Measurements from ENCODE around the gene DOK6. TPM values are rescaled to one million over a fixed set of nuclear protein-coding genes. Genes with fewer than 3 reads are reported as not detected.

Gene DOK6
- total and polyA plus RNA-seq, 8 donors = 0.15 to 1.3 (median 0.33) TPM

DNA sequence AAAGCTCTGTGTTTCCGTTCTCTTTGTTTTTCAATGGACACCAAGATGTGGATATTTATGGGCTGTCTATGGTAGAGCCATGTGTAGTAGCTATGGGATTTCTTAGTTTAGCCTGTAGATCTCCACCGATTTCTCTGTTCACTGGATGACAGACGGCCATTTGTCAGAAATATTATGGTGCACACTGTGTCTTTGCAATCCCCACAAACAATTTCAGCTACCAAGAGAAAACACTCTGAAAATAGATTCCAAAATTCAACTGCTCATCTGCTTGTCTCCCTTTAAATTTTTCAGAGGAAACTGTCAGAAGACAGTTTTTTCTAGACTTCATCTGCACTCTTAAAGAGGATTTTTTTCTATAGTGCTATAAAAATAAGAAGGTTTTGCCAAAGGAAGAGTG lies 380.2 kb downstream of the DOK6 start:
- DNase-seq (no peak), ATAC-seq (no peak), FAIRE-seq (no peak)
- Histone ChIP-seq H3K9me3 (no peaks in the 10 kb centered on the region), H3K27ac (no peak overlapping the region), H3K4me1 (no peaks in the 10 kb centered on the region), H3K36me3 (no peaks in the 10 kb centered on the region), H3K4me3 (no peak overlapping the region), H3K27me3 (no peaks in the 10 kb centered on the region)
- intact Hi-C loops (cut with DNase I) = no loop called here
- TF ChIP-seq, protein P1, sequence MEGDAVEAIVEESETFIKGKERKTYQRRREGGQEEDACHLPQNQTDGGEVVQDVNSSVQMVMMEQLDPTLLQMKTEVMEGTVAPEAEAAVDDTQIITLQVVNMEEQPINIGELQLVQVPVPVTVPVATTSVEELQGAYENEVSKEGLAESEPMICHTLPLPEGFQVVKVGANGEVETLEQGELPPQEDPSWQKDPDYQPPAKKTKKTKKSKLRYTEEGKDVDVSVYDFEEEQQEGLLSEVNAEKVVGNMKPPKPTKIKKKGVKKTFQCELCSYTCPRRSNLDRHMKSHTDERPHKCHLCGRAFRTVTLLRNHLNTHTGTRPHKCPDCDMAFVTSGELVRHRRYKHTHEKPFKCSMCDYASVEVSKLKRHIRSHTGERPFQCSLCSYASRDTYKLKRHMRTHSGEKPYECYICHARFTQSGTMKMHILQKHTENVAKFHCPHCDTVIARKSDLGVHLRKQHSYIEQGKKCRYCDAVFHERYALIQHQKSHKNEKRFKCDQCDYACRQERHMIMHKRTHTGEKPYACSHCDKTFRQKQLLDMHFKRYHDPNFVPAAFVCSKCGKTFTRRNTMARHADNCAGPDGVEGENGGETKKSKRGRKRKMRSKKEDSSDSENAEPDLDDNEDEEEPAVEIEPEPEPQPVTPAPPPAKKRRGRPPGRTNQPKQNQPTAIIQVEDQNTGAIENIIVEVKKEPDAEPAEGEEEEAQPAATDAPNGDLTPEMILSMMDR (IDR thresholded peaks at IDR 0.05) = no peak
- 77 to 90% methylated on average over 3 of the region's 3 CpGs for WGBS, 2 donors

DNA sequence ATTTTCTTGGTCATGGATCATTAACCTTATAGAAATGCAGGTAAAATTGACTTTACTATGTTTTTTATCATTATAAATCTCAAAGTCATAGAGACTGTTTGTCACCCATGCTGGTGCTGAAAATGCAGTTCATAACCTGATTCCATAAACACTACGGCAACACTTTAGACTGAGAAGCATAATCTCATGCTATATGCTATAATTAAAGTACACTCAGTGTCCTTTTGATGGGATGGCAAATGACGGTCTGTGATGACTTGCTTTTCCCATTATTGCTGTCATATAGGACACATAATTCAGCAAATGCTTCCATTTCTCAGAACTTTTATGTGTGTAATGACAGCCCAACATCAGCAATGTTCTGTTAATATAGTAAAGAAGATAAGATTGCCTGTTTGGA lies 384.1 kb downstream of the DOK6 start:
- TF ChIP-seq, protein P1 (IDR thresholded peaks at IDR 0.05) = no peak
- FAIRE-seq (no peak), DNase-seq (no peak), ATAC-seq (no peak)
- intact Hi-C loops (cut with DNase I) = no loop called here
- no peaks in the 10 kb centered on the region for H3K36me3 ChIP-seq
- H3K4me3 ChIP-seq = no peak overlapping the region
- WGBS, 2 donors = 89 to 92% methylated on average over 2 of the region's 2 CpGs
- H3K27ac ChIP-seq = no peak overlapping the region
- no peaks in the 10 kb centered on the region for H3K4me1 ChIP-seq
- H3K9me3 ChIP-seq = peaks cover 0 to 3% (median 0%) of the 10 kb centered on the region in 4 donors
- no peaks in the 10 kb centered on the region for H3K27me3 ChIP-seq

DNA sequence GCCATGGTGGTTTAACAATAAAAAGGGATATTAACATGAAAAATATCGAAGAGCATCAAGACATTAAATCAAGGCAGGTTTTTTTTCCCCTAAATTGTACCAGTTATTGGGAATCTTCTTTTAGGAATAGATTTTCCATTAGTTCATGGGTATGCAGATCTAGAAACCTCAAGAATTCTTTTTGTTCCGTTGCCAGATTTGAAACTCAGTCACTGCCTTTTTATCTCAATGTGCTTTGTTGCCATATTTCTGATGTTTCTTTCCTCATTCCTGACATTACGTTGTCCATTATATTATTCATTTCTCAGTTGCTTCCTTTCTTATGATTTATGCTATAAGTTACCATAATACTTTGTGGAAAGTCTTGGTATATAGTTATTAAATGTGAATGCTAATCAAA lies 384.8 kb downstream of the DOK6 start:
- Histone ChIP-seq H3K36me3 (no peaks in the 10 kb centered on the region), H3K27ac (no peak overlapping the region), H3K9me3 (peaks cover 0 to 3% (median 0%) of the 10 kb centered on the region in 4 donors), H3K4me1 (no peaks in the 10 kb centered on the region), H3K27me3 (no peaks in the 10 kb centered on the region), H3K4me3 (no peak overlapping the region)
- TF ChIP-seq, protein P1 (IDR thresholded peaks at IDR 0.05) = no peak
- intact Hi-C loops (cut with DNase I) = no loop called here
- no peak for FAIRE-seq
- 80 to 91% methylated on average over 3 of the region's 3 CpGs for WGBS, 2 donors
- ATAC-seq = no peak
- DNase-seq = no peak

DNA sequence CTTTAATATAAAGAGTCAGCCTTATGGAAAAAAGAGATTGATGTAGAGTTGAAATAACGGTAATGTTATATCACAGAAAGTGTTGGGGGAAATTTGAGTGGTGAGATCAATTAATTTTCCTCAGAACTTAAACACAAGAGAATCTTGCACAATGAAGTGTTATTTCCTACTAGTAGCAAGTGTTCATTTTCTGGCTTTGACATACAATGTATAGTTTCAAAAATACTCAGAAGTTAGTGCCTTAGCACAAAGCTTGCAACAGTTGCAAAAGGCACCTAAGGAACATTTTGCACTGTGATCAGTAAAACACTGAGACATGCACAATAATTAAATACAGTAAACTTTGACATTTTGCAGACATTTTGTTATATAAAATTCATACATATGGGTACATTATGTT lies 385.7 kb downstream of the DOK6 start:
- no peak overlapping the region for H3K4me3 ChIP-seq
- ATAC-seq (no peak), DNase-seq (no peak), FAIRE-seq (no peak)
- H3K27me3 ChIP-seq = no peaks in the 10 kb centered on the region
- H3K4me1 ChIP-seq = no peaks in the 10 kb centered on the region
- intact Hi-C loops (cut with DNase I) = no loop called here
- WGBS, 2 donors = 86 to 91% methylated on average over 1 of the region's 1 CpG
- H3K27ac ChIP-seq = no peak overlapping the region
- peaks cover 0 to 3% (median 0%) of the 10 kb centered on the region in 4 donors for H3K9me3 ChIP-seq
- H3K36me3 ChIP-seq = no peaks in the 10 kb centered on the region
- TF ChIP-seq, protein P1 (IDR thresholded peaks at IDR 0.05) = no peak

DNA sequence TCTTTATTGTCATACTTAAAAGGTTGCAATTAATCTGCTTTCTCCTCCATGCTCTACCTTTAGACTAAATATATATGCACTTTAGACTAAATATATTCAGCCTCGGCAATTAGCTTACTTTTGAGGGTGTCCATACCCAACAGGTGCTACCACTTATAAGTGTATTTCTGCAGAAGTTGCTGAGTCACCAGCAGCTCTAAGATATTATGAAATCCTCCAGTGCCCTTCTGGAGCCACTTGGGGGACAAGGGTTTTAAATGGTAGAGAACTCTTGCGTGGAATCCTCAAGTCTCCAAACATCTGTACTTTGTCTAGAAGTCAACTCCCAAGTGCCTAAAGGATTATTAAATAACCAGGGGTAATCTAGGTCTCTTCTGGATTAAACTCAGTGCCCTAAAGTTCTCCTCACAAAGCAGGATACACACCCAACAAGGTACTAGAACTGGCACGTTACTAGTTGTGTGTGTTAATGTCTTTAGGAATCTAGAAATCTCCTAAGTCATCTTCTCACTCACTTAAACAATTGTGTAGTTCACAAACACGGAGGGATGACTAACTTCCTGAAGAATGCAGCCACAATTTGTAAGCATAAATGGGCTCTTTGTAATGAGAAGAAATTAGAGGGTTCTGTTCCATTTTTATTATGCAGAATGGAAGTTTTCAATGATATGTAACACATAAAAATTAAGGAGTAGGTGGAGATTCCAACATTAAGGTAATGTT lies 387.3 kb downstream of the DOK6 start:
- H3K27me3 ChIP-seq = no peaks in the 10 kb centered on the region
- no peak overlapping the region for H3K27ac ChIP-seq
- H3K36me3 ChIP-seq = no peaks in the 10 kb centered on the region
- H3K9me3 ChIP-seq = peaks cover 0 to 3% (median 0%) of the 10 kb centered on the region in 4 donors
- intact Hi-C loops (cut with DNase I) = no loop called here
- no peak for FAIRE-seq
- H3K4me1 ChIP-seq = no peaks in the 10 kb centered on the region
- no peak overlapping the region for H3K4me3 ChIP-seq
- no peak for DNase-seq
- WGBS, 2 donors = 65 to 77% methylated on average over 4 of the region's 4 CpGs
- TF ChIP-seq, protein P1 (IDR thresholded peaks at IDR 0.05) = no peak
- ATAC-seq = no peak
